Activated CD4-positive, CD25-positive, alpha-beta regulatory T cell treated with anti-CD3 and anti-CD28 coated beads, Interleukin-2, amount 50 U/mL, for 72 hours (primary cell): Measurements from ENCODE around the gene MESP1.

Experiments
- DNase-seq: peaks from one replicate; pipeline ENCODE4 v3.0.0; 2021

MESP1 gene

GRCh38 chr15:89755701-89756100, 4.7 kb upstream of the MESP1 start:
- DNase-seq: no peak

GRCh38 chr15:89754361-89755154, 3.5 kb upstream of the MESP1 start:
- DNase-seq: no peak

GRCh38 chr15:89753855-89754254, 2.8 kb upstream of the MESP1 start:
- DNase-seq: no peak

DNA sequence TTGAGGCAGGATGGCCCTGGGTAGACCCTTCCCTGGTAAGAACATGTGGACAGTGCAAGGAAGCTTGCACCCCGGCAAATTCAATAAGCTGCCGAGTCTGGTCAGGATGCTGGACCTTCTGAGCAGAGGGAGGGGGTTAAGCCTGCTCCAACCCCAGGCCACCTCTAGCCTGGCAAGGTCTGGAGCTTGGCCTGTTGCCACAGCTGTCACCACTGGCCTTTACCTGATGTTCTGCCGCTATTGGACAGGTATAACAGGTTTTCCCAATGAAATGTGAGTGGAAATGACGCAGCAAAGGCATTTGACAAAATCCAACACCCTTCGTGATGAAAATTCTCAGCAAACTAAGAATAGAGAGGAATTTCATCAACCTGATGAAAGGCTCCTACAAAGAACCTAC, 699 bp upstream of the MESP1 start:
- no peak for DNase-seq

- no peak for DNase-seq
These were observed 994 bp downstream of the MESP1 start for GRCh38 chr15:89749951-89750559.

GRCh38 chr15:89749526-89749925, 1.5 kb downstream of the MESP1 start:
- no peak for DNase-seq

GRCh38 chr15:89749054-89749453, 2.0 kb downstream of the MESP1 start:
- DNase-seq: no peak

DNA sequence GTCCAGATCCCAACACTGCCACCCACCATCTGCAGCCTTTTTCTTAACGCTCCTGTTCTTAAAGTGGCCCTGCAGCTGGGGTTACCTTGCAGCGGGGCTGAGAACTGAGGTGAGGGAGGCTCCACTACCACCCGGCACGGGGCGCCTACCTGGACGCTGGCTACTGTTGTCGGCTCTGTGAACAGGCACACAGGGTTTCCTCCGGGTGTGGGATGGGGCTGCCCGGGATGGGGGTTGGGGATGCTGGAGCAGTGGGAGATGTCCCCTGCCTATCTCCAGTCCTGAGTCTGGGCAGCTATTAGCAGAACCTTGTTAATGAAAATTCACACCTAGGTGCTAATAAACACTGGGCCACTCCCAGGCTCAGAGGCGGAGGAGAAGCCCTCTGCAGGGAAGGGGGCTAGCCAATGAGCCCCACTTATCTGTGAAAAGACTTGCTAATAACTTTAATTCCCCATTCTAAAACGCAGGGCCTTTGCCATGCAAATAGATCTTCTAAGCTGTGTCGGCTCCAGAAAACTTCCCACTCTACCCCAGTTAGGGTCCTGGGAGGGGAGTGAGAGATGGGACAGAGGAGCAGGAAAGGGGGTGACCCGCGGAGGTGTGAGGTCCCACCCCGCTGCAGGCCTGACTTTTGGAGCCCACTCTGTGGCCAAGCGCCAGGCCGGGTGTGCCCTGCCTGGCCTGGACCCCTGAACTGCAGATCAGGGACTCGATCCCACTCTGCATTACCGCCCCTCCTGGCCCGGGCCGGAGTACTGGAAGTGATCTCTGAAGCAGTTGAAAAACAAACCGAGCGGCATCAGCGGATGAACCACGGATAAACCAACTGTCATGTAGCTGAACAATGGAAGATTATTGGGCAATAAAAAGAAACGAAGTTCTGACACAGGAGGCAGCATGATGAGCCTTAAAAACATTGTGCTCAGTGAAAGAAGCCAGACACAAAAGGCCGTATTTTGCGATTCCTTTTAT, 3.1 kb downstream of the MESP1 start:
- no peak for DNase-seq

- DNase-seq: no peak
These were observed 4.7 kb downstream of the MESP1 start for GRCh38 chr15:89746386-89746780.

DNA sequence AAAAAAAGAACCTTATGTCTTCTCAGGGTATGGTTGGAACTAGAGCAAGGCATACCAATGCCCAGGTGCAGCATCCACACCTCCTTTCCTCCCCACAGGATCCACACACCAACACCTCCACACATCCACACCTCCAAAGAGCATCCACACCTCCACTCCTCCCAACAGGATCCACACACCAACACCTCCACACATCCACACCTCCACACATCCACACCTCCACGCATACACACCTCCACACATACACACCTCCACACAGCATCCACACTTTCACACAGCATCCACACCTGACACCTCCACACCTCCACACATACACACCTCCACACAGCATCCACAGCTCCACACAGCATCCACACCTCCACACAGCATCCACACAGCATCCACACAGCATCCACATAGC, 5.3 kb downstream of the MESP1 start:
- no peak for DNase-seq

GRCh38 chr15:89745131-89745530, 5.9 kb downstream of the MESP1 start:
- no peak for DNase-seq

GRCh38 chr15:89743594-89743993, 7.5 kb downstream of the MESP1 start:
- DNase-seq: no peak

DNA sequence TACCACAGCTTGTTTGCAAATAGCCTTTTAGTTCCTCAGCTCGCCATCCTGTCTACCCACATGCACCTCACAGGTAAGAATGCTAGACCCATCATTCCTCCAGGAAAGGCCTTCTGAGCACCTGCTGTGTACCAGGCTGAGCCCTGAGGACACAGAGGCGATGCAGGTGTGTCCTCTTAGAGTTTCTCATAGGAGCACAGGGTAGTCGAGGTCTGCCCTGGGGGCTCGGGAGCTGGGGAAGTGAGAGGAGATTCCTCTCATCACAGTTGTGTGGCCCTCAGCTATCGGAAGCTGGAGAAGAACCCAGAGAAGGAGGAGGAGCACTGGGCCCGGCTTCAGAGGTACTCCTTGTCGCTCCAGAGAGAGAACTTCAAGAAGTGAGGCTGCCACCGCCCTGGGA, 8.0 kb downstream of the MESP1 start:
- DNase-seq: no peak

DNA sequence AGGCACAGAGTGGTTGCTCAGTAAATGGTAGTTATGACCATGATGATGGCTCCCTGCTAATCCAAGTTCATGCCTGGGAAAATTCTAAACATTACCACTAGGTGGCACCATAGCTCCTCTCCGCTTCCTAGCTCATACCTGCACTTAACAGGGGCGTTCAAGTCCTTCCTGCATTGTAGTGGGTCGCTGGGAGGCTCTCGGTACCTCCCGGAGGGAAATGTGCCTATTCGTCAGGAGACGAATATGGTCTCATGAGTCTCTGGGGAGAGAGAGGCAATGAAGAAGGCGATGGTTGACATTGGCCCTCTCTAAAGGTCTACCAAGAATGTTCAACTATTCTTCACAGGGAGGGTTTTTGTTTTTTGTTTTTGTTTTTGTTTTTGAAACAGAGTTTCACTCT, 10.9 kb downstream of the MESP1 start:
- peak; percentile 49 for DNase-seq

DNA sequence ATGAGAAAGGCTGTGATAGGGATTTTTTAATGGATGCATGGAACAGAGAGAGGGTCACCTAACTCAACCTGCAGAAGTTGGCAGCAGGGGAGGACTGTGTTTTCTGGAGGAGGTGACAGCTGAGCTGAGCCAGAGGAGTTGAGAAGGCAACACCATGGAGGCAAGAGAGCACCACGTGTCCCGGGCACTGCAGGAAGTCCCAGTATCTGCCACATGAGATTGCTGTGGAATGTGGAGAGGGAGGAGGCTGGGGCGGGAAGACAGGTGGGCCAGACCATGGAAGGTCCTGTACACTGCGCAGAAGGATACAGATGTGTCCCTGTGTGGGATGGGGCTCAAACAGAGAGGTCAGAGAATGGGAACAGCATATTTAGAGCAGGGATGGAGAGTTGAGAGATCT, 15.3 kb downstream of the MESP1 start:
- DNase-seq: no peak

DNA sequence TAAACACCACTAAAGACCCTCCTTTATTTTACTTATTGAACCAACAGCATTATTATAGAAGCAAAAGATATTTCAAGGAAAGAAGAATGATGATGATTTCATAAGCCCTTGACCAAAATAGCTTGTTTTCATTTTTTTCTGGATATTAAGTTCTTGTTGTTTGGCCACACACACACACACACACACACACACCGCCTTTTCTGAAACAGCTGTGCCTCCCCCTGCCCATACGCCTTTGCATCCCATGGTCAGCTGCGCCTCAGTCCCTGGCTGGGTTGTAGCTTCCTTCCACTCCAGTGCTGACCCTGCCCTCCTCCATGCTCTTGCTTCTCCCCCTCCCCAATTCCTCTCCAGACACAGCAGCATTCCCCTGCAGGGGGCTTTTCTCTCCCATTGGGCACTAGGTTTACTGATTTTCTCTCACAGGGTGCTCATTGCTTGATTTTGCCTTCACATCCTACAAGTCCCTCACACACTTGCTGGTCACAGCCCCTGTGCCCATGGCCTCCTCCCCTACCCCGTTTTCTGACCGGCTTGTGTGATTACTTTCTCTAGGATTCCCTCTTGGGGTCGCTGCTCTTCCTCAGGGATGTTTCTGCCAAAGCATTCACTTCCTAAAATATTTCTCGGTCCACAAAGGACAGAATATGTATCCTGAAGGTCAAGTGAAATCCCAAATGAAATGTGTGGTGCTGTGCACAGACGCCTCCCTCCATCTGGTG, 18.4 kb downstream of the MESP1 start:
- DNase-seq: no peak

- no peak for DNase-seq
These were observed 19.8 kb downstream of the MESP1 start for GRCh38 chr15:89731275-89731674.

GRCh38 chr15:89728254-89728653, 22.8 kb downstream of the MESP1 start:
- DNase-seq: no peak

DNA sequence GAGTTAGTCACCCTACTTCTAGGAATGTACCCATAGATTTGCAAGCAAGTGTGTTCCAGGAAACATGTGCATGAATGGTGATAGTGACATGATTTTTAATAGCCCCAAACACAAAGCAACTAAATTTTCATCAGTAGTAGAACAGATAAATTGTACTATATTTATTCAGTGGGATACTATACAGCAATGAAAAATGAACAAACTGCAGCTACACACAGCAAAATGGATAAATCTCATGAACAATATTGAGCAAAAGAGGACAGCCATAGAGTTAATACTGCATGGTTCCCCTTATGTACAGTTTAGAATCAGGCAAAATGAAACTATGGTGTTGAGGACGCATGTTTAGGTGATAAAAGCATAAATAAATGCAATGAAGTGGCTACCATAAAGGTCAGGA, 26.0 kb downstream of the MESP1 start:
- no peak for DNase-seq

- no peak for DNase-seq
These were observed 26.4 kb downstream of the MESP1 start for GRCh38 chr15:89724621-89725020.

DNA sequence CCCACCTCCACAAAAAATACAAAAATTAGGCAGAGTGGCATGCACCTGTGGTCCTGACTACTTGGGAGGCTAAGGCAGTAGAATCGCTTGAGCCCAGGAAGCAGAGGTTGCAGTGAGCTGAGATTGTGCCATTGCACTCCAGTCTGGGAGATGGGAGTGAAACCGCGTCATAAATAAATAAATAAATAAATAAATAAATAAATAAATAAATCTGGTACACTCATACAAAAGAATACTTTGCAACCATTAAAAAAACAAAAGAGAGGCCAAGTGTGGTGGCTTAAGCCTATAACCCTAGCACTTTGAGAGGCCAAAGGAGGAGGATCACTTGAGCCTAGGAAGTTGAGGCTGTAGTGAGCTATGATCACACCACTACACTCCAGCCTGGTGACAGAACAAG, 28.0 kb downstream of the MESP1 start:
- DNase-seq: no peak

DNA sequence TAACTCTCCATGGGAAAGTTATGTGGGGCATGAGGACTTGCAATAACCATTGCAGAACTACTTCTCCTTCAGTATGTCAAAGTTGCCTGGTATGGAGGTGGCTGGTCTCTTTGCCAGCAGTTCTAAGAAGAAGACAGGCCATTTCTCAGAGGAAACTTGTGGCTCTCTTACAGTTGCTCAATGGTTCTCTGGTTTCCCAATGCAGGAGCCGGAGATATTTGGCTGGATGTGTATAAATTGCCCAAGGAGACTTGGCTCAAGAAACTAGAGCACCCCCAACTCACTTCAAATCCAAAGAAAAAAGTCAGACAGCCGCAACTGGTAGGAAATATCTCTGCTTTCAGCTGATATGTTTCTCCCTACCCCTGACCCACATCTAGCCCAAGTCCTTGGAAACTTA, 36.3 kb downstream of the MESP1 start:
- no peak for DNase-seq

- DNase-seq: no peak
These were observed 43.5 kb downstream of the MESP1 start for GRCh38 chr15:89707577-89707976.
